ENCODE measurements around the gene UTP4.

Gene UTP4

DNA sequence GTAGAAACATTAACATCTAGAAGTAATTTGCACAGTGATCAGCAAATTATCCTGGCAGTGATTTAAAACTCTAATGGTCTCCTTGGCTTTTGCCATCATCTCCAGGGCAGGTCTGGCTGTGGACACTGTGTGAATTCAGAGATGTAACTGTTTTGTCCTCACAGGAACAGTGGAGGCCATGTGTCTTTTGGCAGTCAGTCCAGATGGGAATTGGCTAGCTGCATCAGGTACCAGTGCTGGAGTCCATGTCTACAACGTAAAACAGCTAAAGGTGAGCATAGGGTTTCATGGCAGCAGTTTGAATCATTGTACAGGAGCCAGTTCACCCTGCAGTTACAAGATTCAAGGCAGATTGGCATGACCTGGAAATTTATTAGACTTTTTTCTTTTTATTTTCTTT lies 27.7 kb downstream of the UTP4 start:
- TF ChIP-seq RAD21 (IDR thresholded peaks at IDR 0.05; ENCODE audit: low read depth) (no peak), NFIC (IDR thresholded peaks at IDR 0.05) (no peak), CEBPB (IDR thresholded peaks at IDR 0.05) (no peak), TAF1 (IDR thresholded peaks at IDR 0.05; ENCODE audit: low read depth) (no peak), ZBTB7A (IDR thresholded peaks at IDR 0.05; ENCODE audit: low read depth) (no peak), FOXM1 (IDR thresholded peaks at IDR 0.05; ENCODE audit: borderline replicate concordance, low read depth) (no peak), TCF12 (IDR thresholded peaks at IDR 0.05; ENCODE audit: low read depth) (no peak)
- TF ChIP-seq, protein P1, sequence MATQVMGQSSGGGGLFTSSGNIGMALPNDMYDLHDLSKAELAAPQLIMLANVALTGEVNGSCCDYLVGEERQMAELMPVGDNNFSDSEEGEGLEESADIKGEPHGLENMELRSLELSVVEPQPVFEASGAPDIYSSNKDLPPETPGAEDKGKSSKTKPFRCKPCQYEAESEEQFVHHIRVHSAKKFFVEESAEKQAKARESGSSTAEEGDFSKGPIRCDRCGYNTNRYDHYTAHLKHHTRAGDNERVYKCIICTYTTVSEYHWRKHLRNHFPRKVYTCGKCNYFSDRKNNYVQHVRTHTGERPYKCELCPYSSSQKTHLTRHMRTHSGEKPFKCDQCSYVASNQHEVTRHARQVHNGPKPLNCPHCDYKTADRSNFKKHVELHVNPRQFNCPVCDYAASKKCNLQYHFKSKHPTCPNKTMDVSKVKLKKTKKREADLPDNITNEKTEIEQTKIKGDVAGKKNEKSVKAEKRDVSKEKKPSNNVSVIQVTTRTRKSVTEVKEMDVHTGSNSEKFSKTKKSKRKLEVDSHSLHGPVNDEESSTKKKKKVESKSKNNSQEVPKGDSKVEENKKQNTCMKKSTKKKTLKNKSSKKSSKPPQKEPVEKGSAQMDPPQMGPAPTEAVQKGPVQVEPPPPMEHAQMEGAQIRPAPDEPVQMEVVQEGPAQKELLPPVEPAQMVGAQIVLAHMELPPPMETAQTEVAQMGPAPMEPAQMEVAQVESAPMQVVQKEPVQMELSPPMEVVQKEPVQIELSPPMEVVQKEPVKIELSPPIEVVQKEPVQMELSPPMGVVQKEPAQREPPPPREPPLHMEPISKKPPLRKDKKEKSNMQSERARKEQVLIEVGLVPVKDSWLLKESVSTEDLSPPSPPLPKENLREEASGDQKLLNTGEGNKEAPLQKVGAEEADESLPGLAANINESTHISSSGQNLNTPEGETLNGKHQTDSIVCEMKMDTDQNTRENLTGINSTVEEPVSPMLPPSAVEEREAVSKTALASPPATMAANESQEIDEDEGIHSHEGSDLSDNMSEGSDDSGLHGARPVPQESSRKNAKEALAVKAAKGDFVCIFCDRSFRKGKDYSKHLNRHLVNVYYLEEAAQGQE (IDR thresholded peaks at IDR 0.05; ENCODE audit: low read depth): no peak
- TF ChIP-seq, protein P2, sequence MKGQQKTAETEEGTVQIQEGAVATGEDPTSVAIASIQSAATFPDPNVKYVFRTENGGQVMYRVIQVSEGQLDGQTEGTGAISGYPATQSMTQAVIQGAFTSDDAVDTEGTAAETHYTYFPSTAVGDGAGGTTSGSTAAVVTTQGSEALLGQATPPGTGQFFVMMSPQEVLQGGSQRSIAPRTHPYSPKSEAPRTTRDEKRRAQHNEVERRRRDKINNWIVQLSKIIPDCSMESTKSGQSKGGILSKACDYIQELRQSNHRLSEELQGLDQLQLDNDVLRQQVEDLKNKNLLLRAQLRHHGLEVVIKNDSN (IDR thresholded peaks at IDR 0.05): no peak
- TF ChIP-seq, protein P3, sequence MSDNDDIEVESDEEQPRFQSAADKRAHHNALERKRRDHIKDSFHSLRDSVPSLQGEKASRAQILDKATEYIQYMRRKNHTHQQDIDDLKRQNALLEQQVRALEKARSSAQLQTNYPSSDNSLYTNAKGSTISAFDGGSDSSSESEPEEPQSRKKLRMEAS (IDR thresholded peaks at IDR 0.05): no peak

DNA sequence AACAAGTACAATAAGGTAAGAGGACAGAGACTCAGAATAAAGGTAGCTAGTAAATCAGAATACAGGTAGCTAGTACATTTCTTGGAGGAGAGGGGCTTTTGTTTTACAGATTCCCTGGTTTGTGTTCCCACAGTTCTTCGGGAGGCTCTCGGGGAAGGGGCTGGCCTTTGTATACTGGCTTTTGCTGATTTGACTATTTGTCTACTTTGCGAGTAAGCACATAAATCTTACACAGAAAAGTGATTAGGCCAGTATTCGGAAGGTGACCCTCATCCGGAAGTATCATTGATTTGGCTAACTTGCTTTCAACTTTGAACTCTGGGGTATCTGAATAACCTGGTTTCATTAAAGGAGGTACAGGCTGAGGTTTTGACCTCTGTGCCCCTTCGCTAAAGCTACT lies 33.1 kb downstream of the UTP4 start:
- TF ChIP-seq TCF12 (IDR thresholded peaks at IDR 0.05; ENCODE audit: low read depth) (no peak), CEBPB (IDR thresholded peaks at IDR 0.05) (no peak), RAD21 (IDR thresholded peaks at IDR 0.05; ENCODE audit: low read depth) (no peak), EGR1 (IDR thresholded peaks at IDR 0.05) (no peak), TAF1 (IDR thresholded peaks at IDR 0.05; ENCODE audit: low read depth) (no peak), YY1 (IDR thresholded peaks at IDR 0.05; ENCODE audit: low read depth) (no peak), CREB1 (IDR thresholded peaks at IDR 0.05; ENCODE audit: low read depth) (no peak)

DNA sequence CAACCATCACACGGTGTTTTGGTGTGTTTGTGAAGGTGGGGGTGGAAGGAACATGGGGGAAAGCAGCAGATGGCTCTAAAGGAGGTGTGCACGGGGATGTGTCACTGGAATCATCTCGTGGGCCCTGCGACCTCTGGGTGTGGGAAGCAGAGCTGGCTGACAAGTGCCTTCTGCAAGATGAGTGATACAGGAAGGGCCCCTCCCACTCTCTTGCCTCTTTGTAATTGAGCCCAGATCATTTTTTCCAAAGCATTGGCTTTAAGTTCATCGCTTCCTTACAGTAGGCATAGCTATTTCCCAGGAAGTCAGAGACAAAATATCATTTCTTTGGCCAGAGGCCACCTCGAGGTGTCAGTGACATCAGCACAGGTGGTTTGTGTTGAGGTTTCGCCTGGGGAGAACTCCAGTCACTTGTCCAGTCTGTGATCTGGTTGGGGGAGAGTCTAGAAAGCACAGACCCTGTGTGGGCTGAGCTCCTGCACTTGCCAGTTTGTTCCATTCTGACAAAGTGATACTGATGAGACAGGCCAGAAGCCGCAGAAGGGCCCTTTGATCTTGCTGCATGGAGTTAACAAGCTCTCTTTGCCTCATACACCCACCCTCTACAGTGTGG lies 33.9 kb downstream of the UTP4 start:
- no peak for TF ChIP-seq TEAD4 (IDR thresholded peaks at IDR 0.05)
- TF ChIP-seq RAD21 (IDR thresholded peaks at IDR 0.05; ENCODE audit: low read depth): no peak
- TF ChIP-seq NFIC (IDR thresholded peaks at IDR 0.05): no peak
- no peak for TF ChIP-seq FOXM1 (IDR thresholded peaks at IDR 0.05; ENCODE audit: borderline replicate concordance, low read depth)
- TF ChIP-seq, protein P1 (IDR thresholded peaks at IDR 0.05; ENCODE audit: low read depth): no peak
- TF ChIP-seq CREB1 (IDR thresholded peaks at IDR 0.05; ENCODE audit: low read depth): no peak
- no peak for TF ChIP-seq ZBTB7A (IDR thresholded peaks at IDR 0.05; ENCODE audit: low read depth)
- no peak for TF ChIP-seq TAF1 (IDR thresholded peaks at IDR 0.05; ENCODE audit: low read depth)
- TF ChIP-seq, protein P3 (IDR thresholded peaks at IDR 0.05): no peak

DNA sequence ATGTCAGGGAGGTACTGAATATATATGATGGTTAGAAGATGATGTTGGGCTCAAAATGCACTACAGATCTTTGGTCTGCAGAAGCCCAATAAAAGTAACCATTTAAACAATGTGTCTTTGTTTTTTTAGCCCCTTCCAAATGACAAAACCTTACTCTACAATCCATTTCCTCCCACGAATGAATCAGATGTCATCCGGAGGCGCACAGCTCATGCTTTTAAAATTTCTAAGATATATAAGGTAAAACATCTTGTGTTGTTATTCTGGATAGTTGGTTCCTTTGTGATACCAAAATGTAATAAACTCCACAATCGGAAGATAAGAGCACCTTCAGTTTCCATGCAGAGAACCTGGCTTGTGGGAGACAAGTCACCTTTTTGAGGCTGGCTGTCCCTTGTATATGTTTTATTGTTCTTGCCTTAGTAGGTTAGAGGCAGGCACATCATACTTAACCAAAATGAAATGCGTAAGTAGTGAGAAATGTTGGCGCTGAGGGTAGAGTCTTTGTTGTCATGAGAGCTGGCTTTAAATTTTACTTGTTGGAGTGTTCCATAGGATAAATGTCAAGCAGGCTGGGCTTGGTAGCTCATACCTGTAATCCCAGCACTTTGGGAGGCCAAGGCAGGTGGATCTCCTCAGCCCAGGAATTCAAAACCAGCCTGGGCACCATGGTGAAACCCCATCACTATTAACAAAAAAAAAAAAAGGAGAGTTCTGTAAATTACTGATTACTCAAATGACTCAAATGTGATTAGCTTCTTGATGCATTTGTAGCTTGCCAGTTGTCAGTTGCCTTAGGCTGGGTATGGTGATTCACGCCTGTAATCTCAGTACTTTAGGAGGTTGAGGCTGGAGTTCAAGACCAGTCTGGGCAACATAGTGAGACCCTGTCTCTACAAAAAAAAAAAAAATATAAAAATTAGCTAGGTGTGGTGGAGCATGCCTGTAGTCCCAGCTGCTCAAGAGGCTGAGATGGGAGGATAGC lies 34.8 kb downstream of the UTP4 start:
- TF ChIP-seq TAF1 (IDR thresholded peaks at IDR 0.05; ENCODE audit: low read depth) (no peak), TEAD4 (IDR thresholded peaks at IDR 0.05) (no peak), TCF12 (IDR thresholded peaks at IDR 0.05; ENCODE audit: low read depth) (no peak), CEBPB (IDR thresholded peaks at IDR 0.05) (no peak), YY1 (IDR thresholded peaks at IDR 0.05; ENCODE audit: low read depth) (no peak), EP300 (IDR thresholded peaks at IDR 0.05; ENCODE audit: borderline replicate concordance) (no peak), RAD21 (IDR thresholded peaks at IDR 0.05; ENCODE audit: low read depth) (no peak), NFIC (IDR thresholded peaks at IDR 0.05) (no peak), FOXM1 (IDR thresholded peaks at IDR 0.05; ENCODE audit: borderline replicate concordance, low read depth) (no peak), CREB1 (IDR thresholded peaks at IDR 0.05; ENCODE audit: low read depth) (no peak)
- TF ChIP-seq, protein P1 (IDR thresholded peaks at IDR 0.05; ENCODE audit: low read depth): no peak
- TF ChIP-seq, protein P2 (IDR thresholded peaks at IDR 0.05): no peak
- TF ChIP-seq, protein P3 (IDR thresholded peaks at IDR 0.05): no peak
